Measurements from ENCODE around the gene PDE6H. TPM values are rescaled to one million over a fixed set of nuclear protein-coding genes. Genes with fewer than 3 reads are reported as not detected.

PDE6H gene
- total and polyA plus RNA-seq, 10 of the 15 experiments (the other 5 are each of a cell fraction or from before 2014, with no cell fraction given), result 0.16 TPM; not detected in 9

DNA sequence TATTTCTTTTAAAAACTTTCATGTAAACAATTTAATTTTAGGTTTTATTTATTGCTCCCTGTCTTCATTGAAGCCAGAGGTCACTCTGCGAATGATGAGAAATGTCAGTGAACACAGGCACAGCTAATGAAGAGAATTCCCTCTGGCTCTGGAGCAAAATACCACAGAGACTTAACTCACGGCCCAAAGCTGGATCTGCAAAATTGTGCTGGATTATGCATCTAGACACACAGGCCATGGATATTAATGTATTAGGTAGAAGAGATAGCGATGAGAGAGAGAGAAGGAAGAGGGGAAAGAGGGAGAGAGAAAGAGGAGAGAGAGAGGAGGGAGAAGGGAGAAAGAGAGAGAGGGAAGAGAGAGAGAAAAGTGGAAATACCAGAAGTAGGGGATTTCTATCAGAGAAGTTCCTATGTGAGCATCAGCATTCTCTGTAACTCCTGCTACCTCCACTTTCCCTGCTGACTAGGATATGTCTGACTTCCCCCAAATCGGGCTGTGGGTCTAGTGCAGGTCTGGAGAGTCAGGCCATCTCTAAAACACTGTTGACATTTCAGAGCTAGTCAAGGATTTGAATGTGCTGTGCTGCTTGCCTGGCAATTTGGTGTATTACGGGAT is 15.2 kb upstream of the PDE6H start:
- Histone ChIP-seq H3K27me3 (replicated peaks in 1 of 2; ENCODE audit: control insufficient read depth in 2 of 2, insufficient read depth in 2 of 2, low read length in 1 of 2) (no peaks in the 10 kb centered on the region), H3K4me1 (ENCODE audit: control insufficient read depth, insufficient read depth, low read length) (peaks cover 21% of the 10 kb centered on the region), H4K20me1 (ENCODE audit: control insufficient read depth, insufficient read depth) (no peaks in the 10 kb centered on the region), H3K79me2 (ENCODE audit: control insufficient read depth, insufficient read depth, low read length) (peaks cover 99% of the 10 kb centered on the region), H3K36me3 (ENCODE audit: control insufficient read depth in 2 of 2, insufficient read depth in 2 of 2, low read length in 1 of 2) (no peaks in the 10 kb centered on the region), H3K9me3 (replicated peaks; ENCODE audit: control insufficient read depth, insufficient read depth, low read length) (no peaks in the 10 kb centered on the region), H3K27ac (ENCODE audit: control insufficient read depth, insufficient read depth) (peak overlapping the region; percentile 94), H3K4me2 (ENCODE audit: control insufficient read depth, insufficient read depth) (peak overlapping the region; percentile 85), H2AFZ (ENCODE audit: control insufficient read depth, low read depth, low read length) (no peak overlapping the region), H3K9ac (ENCODE audit: control insufficient read depth, insufficient read depth, low read length) (peak overlapping the region; percentile 97), H3K4me3 (peak overlapping the region; percentile 80)
- BruUV-seq (replicated peaks), result no TSS peak
- SMC1A ChIA-PET (ENCODE audit: uncharacterized antibody, unreplicated experiment), result interaction anchor here (0.6 to 4.5 kb wide), 12 partner anchors 10 to 800 kb away, joined by 3 to 33 read pairs (median 4); partner anchors contain the start of gene ERP27
- no peak for DNase-seq (ENCODE audit: low read depth, low spot score)
- intact Hi-C loops (cut with micrococcal nuclease; ENCODE audit: unreplicated experiment), result loop anchor here (5.0 to 10.0 kb wide), 3 partner anchors 343 to 827 kb away; partner anchors contain the start of gene EPS8
- FAIRE-seq, result no peak
- POLR2A ChIA-PET, result interaction anchor here (0.9 to 4.2 kb wide), 6 partner anchors 9 to 189 kb away, joined by 3 to 20 read pairs (median 4); partner anchors contain the start of genes C12orf60 and WBP11
- ATAC-seq, result 0 out of 3 replicates have a peak, but pooled peaks have one; percentile 0
- WGBS (ENCODE audit: insufficient coverage, insufficient replicate concordance, low lambda C conversion rate, missing lambda C conversion rate), result 10% methylated on average over 5 of the region's 5 CpGs
- CTCF ChIA-PET, result interaction anchor here (1.0 to 4.6 kb wide), 4 partner anchors 10 to 234 kb away, joined by 3 to 15 read pairs (median 5); partner anchors contain the start of gene ERP27
- RAD21 ChIA-PET (ENCODE audit: unreplicated experiment), result interaction anchor here (1.4 to 4.4 kb wide), 2 partner anchors 10 to 184 kb away, joined by 3 to 24 read pairs; a partner anchor contains a TSS
- in situ Hi-C loops (cut with MboI), result loop anchor here (10.0 to 25.0 kb wide), 3 partner anchors 183 to 570 kb away; a partner anchor contains a TSS
- TF ChIP-seq RELA (IDR thresholded peaks at IDR 0.05; ENCODE audit: borderline replicate concordance, partially characterized antibody), result no peak
- no peak for TF ChIP-seq RFX5 (IDR thresholded peaks at IDR 0.05; ENCODE audit: low read depth, low read length)
- no peak for TF ChIP-seq STAT1 (conservative IDR thresholded peaks at IDR 0.05)
- TF ChIP-seq, protein P1, sequence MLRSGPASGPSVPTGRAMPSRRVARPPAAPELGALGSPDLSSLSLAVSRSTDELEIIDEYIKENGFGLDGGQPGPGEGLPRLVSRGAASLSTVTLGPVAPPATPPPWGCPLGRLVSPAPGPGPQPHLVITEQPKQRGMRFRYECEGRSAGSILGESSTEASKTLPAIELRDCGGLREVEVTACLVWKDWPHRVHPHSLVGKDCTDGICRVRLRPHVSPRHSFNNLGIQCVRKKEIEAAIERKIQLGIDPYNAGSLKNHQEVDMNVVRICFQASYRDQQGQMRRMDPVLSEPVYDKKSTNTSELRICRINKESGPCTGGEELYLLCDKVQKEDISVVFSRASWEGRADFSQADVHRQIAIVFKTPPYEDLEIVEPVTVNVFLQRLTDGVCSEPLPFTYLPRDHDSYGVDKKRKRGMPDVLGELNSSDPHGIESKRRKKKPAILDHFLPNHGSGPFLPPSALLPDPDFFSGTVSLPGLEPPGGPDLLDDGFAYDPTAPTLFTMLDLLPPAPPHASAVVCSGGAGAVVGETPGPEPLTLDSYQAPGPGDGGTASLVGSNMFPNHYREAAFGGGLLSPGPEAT (IDR thresholded peaks at IDR 0.05; ENCODE audit: low read depth), result peak; percentile 56
- TF ChIP-seq, protein P2, sequence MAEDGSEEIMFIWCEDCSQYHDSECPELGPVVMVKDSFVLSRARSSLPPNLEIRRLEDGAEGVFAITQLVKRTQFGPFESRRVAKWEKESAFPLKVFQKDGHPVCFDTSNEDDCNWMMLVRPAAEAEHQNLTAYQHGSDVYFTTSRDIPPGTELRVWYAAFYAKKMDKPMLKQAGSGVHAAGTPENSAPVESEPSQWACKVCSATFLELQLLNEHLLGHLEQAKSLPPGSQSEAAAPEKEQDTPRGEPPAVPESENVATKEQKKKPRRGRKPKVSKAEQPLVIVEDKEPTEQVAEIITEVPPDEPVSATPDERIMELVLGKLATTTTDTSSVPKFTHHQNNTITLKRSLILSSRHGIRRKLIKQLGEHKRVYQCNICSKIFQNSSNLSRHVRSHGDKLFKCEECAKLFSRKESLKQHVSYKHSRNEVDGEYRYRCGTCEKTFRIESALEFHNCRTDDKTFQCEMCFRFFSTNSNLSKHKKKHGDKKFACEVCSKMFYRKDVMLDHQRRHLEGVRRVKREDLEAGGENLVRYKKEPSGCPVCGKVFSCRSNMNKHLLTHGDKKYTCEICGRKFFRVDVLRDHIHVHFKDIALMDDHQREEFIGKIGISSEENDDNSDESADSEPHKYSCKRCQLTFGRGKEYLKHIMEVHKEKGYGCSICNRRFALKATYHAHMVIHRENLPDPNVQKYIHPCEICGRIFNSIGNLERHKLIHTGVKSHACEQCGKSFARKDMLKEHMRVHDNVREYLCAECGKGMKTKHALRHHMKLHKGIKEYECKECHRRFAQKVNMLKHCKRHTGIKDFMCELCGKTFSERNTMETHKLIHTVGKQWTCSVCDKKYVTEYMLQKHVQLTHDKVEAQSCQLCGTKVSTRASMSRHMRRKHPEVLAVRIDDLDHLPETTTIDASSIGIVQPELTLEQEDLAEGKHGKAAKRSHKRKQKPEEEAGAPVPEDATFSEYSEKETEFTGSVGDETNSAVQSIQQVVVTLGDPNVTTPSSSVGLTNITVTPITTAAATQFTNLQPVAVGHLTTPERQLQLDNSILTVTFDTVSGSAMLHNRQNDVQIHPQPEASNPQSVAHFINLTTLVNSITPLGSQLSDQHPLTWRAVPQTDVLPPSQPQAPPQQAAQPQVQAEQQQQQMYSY (CRISPR knock-in tag; IDR thresholded peaks at IDR 0.05), result no peak
- no peak for TF ChIP-seq NRF1 (conservative IDR thresholded peaks at IDR 0.05; ENCODE audit: low read depth, low read length)
- TF ChIP-seq BMI1 (IDR thresholded peaks at IDR 0.05; ENCODE audit: borderline replicate concordance), result no peak
- TF ChIP-seq NFXL1 (IDR thresholded peaks at IDR 0.05; ENCODE audit: borderline replicate concordance), result no peak
- no peak for TF ChIP-seq STAT3 (IDR thresholded peaks at IDR 0.05; ENCODE audit: low read depth, low read length)
- no peak for TF ChIP-seq IRF4 (IDR thresholded peaks at IDR 0.05; ENCODE audit: low read depth, low read length)
- TF ChIP-seq NFYB (IDR thresholded peaks at IDR 0.05; ENCODE audit: insufficient read depth, low read depth, low read length), result no peak
- TF ChIP-seq RAD21 (IDR thresholded peaks at IDR 0.05; ENCODE audit: insufficient read depth, low read depth, low read length), result no peak
- TF ChIP-seq JUNB (IDR thresholded peaks at IDR 0.05), result no peak
- no peak for TF ChIP-seq CREM (IDR thresholded peaks at IDR 0.05; ENCODE audit: low read depth)
- TF ChIP-seq, protein P3, sequence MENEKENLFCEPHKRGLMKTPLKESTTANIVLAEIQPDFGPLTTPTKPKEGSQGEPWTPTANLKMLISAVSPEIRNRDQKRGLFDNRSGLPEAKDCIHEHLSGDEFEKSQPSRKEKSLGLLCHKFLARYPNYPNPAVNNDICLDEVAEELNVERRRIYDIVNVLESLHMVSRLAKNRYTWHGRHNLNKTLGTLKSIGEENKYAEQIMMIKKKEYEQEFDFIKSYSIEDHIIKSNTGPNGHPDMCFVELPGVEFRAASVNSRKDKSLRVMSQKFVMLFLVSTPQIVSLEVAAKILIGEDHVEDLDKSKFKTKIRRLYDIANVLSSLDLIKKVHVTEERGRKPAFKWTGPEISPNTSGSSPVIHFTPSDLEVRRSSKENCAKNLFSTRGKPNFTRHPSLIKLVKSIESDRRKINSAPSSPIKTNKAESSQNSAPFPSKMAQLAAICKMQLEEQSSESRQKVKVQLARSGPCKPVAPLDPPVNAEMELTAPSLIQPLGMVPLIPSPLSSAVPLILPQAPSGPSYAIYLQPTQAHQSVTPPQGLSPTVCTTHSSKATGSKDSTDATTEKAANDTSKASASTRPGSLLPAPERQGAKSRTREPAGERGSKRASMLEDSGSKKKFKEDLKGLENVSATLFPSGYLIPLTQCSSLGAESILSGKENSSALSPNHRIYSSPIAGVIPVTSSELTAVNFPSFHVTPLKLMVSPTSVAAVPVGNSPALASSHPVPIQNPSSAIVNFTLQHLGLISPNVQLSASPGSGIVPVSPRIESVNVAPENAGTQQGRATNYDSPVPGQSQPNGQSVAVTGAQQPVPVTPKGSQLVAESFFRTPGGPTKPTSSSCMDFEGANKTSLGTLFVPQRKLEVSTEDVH (IDR thresholded peaks at IDR 0.05; ENCODE audit: low read depth, partially characterized antibody), result no peak
